B cell (primary cell): ENCODE data around the gene MZB1. TPM values are rescaled to one million over a fixed set of nuclear protein-coding genes. Genes with fewer than 3 reads are reported as not detected.

ENCODE experiments used
- ATAC-seq: fragments of 200-7000 bp; cut with Tn5 transposase; one replicate; pipeline ENCODE4 v1.10.0; 2021; ENCODE audit warnings: low read depth, mild to moderate bottlenecking, moderate number of reproducible peaks, moderate library complexity
- CTCF ChIA-PET: fragments of 350-600 bp; sonication (Branson Sonifier 250); formaldehyde crosslinking; loops from one replicate; lab custom pipeline; 2021; ENCODE audit warnings: antibody characterized with exemption, inconsistent platforms; lab: Charles Lee
- POLR2A ChIA-PET: fragments of 350-600 bp; sonication (Branson Sonifier 250); formaldehyde crosslinking; loops from one replicate; lab custom pipeline; 2021; ENCODE audit warnings: antibody characterized with exemption; lab: Charles Lee
- DNase-seq: peaks from one replicate; pipeline ENCODE4 v3.0.0; 2013
- H2AFZ ChIP-seq: 2 replicates; pipeline ENCODE4 v1.6.1; 2012; ENCODE audit warnings: mild to moderate bottlenecking, low read depth, low read length; ENCODE audit not compliant: insufficient read depth, poor library complexity, severe bottlenecking
- H3K27ac ChIP-seq, 2 donors: 1 replicate in 1 of 2; 2 replicates in 1 of 2; pipeline ENCODE4 v1.5.1; 2012 to 2013; ENCODE audit warnings: low read length in 2 of 2, mild to moderate bottlenecking in 2 of 2, moderate library complexity in 1 of 2
- H3K27me3 ChIP-seq, 4 experiments: fragments of 200-600 bp in 1 of 4; sonication (generic) in 1 of 4; replicated peaks in 1 of 4; 1 replicate in 2 of 4; 2 replicates in 2 of 4; pipeline versions ENCODE4 v1.6.1 to v1.7.0; 2013 to 2016; ENCODE audit warnings: low read length in 3 of 4, mild to moderate bottlenecking in 2 of 4, mixed read lengths in 1 of 4, moderate library complexity in 1 of 4; ENCODE audit not compliant: insufficient read depth in 4 of 4, control insufficient read depth in 3 of 4; ENCODE audit errors: control extremely low read depth in 1 of 4
- H3K36me3 ChIP-seq, 2 experiments: replicated peaks in 1 of 2; 1 replicate in 1 of 2; 2 replicates in 1 of 2; pipeline versions ENCODE4 v1.6.1 to v1.7.1; 2013; ENCODE audit warnings: low read length in 1 of 2; ENCODE audit not compliant: insufficient read depth in 2 of 2, control insufficient read depth in 1 of 2; ENCODE audit errors: control extremely low read depth in 1 of 2, extremely low read depth in 1 of 2
- H3K4me1 ChIP-seq, 2 donors: fragments of 200-600 bp in 1 of 2; sonication (generic) in 1 of 2; 1 replicate in 1 of 2; 2 replicates in 1 of 2; pipeline versions ENCODE4 v1.5.1 to v1.6.1; 2013 to 2017; ENCODE audit warnings: low read length in 2 of 2; ENCODE audit not compliant: control insufficient read depth in 2 of 2, insufficient read depth in 2 of 2
- H3K4me2 ChIP-seq: replicated peaks from 2 replicates; pipeline ENCODE3; 2012; ENCODE audit warnings: mild to moderate bottlenecking, low read depth, low read length; ENCODE audit not compliant: poor library complexity, severe bottlenecking
- H3K4me3 ChIP-seq, 5 experiments: fragments of 200-600 bp in 1 of 5; sonication (generic) in 1 of 5; 1 replicate in 3 of 5; 2 replicates in 2 of 5; pipeline versions ENCODE4 v1.5.1 to v1.7.0; 2011 to 2016; ENCODE audit warnings: low read length in 4 of 5, mild to moderate bottlenecking in 4 of 5, low read depth in 2 of 5, control low read depth in 1 of 5, moderate library complexity in 1 of 5; ENCODE audit not compliant: insufficient read depth in 1 of 5; ENCODE audit errors: control extremely low read depth in 1 of 5, extremely low read depth in 1 of 5
- H3K79me2 ChIP-seq: fragments of 200-600 bp; sonication (generic); one replicate; pipeline ENCODE4 v1.6.0; 2016; ENCODE audit warnings: low read length; ENCODE audit not compliant: control insufficient read depth, insufficient read depth
- H3K9ac ChIP-seq: fragments of 200-600 bp; sonication (generic); 2 replicates; pipeline ENCODE4 v1.6.1; 2017; ENCODE audit warnings: mild to moderate bottlenecking, low read length, moderate library complexity
- H3K9me3 ChIP-seq, 3 donors: one replicate each; pipeline versions ENCODE4 v1.6.1 to v1.7.1; 2013; ENCODE audit warnings: low read length in 2 of 3; ENCODE audit not compliant: control insufficient read depth in 2 of 3, insufficient read depth in 1 of 3; ENCODE audit errors: control extremely low read depth in 1 of 3
- H4K20me1 ChIP-seq: 2 replicates; pipeline ENCODE4 v1.6.0; 2012; ENCODE audit warnings: mild to moderate bottlenecking, low read length; ENCODE audit not compliant: insufficient read depth, control insufficient read depth, poor library complexity, severe bottlenecking
- H3K27ac Mint-ChIP-seq: one replicate; pipeline ENCODE4 v1.8.0; 2021; ENCODE audit warnings: mixed read lengths
- H3K27me3 Mint-ChIP-seq: one replicate; pipeline ENCODE4 v1.8.0; 2021; ENCODE audit warnings: mixed read lengths
- H3K4me1 Mint-ChIP-seq: one replicate; pipeline ENCODE4 v1.8.0; 2021; ENCODE audit warnings: mixed read lengths
- H3K4me3 Mint-ChIP-seq: one replicate; pipeline ENCODE4 v1.8.0; 2021; ENCODE audit warnings: mixed read lengths
- H3K9me3 Mint-ChIP-seq: one replicate; pipeline ENCODE4 v1.8.0; 2022; ENCODE audit warnings: mixed read lengths; ENCODE audit not compliant: insufficient read depth
- EZH2 ChIP-seq: IDR thresholded peaks from 2 replicates; pipeline ENCODE4 v1.6.1; 2012; ENCODE audit warnings: borderline replicate concordance, low read depth, mild to moderate bottlenecking, moderate library complexity, low read length; ENCODE audit not compliant: insufficient read depth, poor library complexity, severe bottlenecking
- WGBS: methylation state at CpG from one replicate; pipeline ENCODE4 v1.1.5; 2013; ENCODE audit warnings: missing lambda C conversion rate; ENCODE audit not compliant: insufficient coverage; 5-methylcytosine and 5-hydroxymethylcytosine counted together
- intact Hi-C: fragments of 100-400 bp; cut with micrococcal nuclease; formaldehyde crosslinking; loops from one replicate; pipeline ENCODE4 v1.10.0; 2022
- polyA plus RNA-seq: library from polyadenylated mRNA; depleted of rRNA; stranded (reverse); fragments of >200 nt; gene quantifications from 2 replicates; pipeline ENCODE4 v1.2.3, GENCODE V29; 2012
- total RNA-seq, 2 donors: library from RNA; stranded (reverse); fragments of 120-200 nt in 1 of 2; gene quantifications; 1 replicate in 1 of 2; 2 replicates in 1 of 2; pipeline versions ENCODE4 v1.2.3 to v1.2.4, GENCODE V29; 2013 to 2022
- TF ChIP-seq, protein P1 (sequence below): fragments of 200-600 bp; IDR thresholded peaks from one replicate; pipeline ENCODE4 v1.8.0; 2022; ENCODE audit warnings: antibody characterized with exemption, mild to moderate bottlenecking

Gene MZB1
- total and polyA plus RNA-seq, 2 donors (not counting 1 experiment from before 2014, with no cell fraction given) = 72.2 to 306 TPM

DNA sequence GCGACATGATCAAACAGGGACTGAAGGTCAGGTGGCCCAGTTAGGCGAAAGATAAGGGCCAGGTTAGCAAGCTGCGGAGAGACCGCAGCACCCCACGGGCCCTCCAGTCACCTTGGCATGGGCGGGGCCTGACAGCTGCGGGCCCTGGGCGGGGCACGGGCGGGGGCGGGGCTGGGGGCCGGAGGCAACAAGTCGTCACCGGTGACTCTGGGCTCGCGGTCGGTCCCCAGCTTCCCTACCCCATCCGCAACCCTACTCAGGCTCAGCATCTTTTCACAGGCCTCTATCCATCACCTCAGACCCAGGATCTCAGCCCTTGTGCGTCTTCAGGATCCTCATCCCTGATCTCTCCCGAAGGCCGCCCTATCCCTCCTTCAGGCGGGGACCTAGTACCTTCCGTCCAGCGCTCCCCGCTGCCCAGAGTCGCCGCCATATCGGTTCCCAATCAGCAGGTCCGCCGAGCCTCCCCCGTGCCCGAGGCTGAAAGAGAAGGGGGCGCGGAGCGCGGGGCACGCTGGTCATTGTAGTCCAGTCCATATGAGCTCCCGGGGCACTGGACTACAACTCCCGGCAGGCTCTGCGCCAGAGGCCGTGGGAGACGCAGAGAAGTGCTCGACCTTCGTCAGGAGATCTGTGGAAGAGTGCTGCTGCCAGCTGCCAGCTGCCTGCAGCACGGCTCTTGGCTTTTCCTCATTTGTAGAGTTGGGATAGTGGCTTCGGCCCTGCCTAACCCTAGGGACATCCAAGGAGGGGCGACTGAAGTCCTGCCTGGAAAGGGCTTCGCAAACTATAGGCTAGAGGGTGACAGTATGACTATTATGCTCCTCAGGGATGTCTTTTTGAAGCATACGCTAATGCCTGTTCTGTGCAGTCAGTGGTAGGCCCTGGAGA lies 49.5 kb upstream of the MZB1 start, which contains the start of gene DNAJC18:
TSS of gene DNAJC18 (minus strand) at position 513 of the 891 bp plus-strand sequence. CDS start at position 433, 80 bp downstream.
- peaks cover 8% of the 10 kb centered on the region for H3K79me2 ChIP-seq
- ATAC-seq (peak; percentile 94), DNase-seq (peak; percentile 93)
- ChIA-PET POLR2A (interaction anchor here (0.6 to 1.4 kb wide), 11 partner anchors 11 to 308 kb away, joined by 3 to 10 read pairs (median 3); partner anchors contain the start of genes CXXC5, MATR3, PAIP2 and SPATA24), CTCF (interaction anchor here (0.6 to 2.1 kb wide), 12 partner anchors 9 to 348 kb away, joined by 3 to 6 read pairs (median 3); partner anchors contain the start of genes PAIP2 and SPATA24)
- TF ChIP-seq EZH2 = no peak
- TF ChIP-seq, protein P1, sequence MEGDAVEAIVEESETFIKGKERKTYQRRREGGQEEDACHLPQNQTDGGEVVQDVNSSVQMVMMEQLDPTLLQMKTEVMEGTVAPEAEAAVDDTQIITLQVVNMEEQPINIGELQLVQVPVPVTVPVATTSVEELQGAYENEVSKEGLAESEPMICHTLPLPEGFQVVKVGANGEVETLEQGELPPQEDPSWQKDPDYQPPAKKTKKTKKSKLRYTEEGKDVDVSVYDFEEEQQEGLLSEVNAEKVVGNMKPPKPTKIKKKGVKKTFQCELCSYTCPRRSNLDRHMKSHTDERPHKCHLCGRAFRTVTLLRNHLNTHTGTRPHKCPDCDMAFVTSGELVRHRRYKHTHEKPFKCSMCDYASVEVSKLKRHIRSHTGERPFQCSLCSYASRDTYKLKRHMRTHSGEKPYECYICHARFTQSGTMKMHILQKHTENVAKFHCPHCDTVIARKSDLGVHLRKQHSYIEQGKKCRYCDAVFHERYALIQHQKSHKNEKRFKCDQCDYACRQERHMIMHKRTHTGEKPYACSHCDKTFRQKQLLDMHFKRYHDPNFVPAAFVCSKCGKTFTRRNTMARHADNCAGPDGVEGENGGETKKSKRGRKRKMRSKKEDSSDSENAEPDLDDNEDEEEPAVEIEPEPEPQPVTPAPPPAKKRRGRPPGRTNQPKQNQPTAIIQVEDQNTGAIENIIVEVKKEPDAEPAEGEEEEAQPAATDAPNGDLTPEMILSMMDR = no peak
- Mint-ChIP-seq H3K4me1 (peaks cover 16% of the 10 kb centered on the region), H3K27me3 (peaks cover 3% of the 10 kb centered on the region), H3K27ac (peak within 1 kb of the TSS; percentile 99), H3K4me3 (peak within 1 kb of the TSS; percentile 97), H3K9me3 (no peaks in the 10 kb centered on the region)
- peak within 1 kb of the TSS; percentile 98 to 100 for H3K27ac ChIP-seq
- WGBS = 4% methylated on average over 49 of the region's 49 CpGs
- H3K9ac ChIP-seq = peak within 1 kb of the TSS; percentile 100
- no peaks in the 10 kb centered on the region for H3K27me3 ChIP-seq
- H3K4me3 ChIP-seq = peak within 1 kb of the TSS; percentile 53 to 97 (median 91)
- H3K36me3 ChIP-seq = no peaks in the 10 kb centered on the region
- H3K9me3 ChIP-seq = no peaks in the 10 kb centered on the region
- H3K4me2 ChIP-seq = peak within 1 kb of the TSS; percentile 90
- H3K4me1 ChIP-seq = peaks cover 11 to 12% of the 10 kb centered on the region in 2 donors
- peaks cover 4% of the 10 kb centered on the region for H4K20me1 ChIP-seq
- peak within 1 kb of the TSS; percentile 81 for H2AFZ ChIP-seq
- intact Hi-C loops = loop anchor here (1.0 to 5.0 kb wide), 7 partner anchors 16 to 1226 kb away; partner anchors contain the start of genes CDC23, MATR3, SPATA24 and UBE2D2
